Prostate gland (tissue), 2 donors: ENCODE measurements around the gene INPP4B. TPM values are rescaled to one million over a fixed set of nuclear protein-coding genes. Genes with fewer than 3 reads are reported as not detected.

Experiments
- DNase-seq: peaks from one replicate; pipeline ENCODE4 v3.0.0-alpha.2; 2019; ENCODE audit warnings: low spot score
- H3K27ac ChIP-seq, 2 donors: fragments of 200-600 bp; sonication (generic); 2 replicates each; pipeline ENCODE4 v1.5.1; 2017 to 2019
- H3K27me3 ChIP-seq: fragments of 200-600 bp; sonication (generic); replicated peaks from 2 replicates; pipeline ENCODE4 v1.5.1; 2019; ENCODE audit not compliant: insufficient read depth
- H3K36me3 ChIP-seq, 2 donors: fragments of 200-600 bp; sonication (generic); 1 replicate in 1 of 2; 2 replicates in 1 of 2; pipeline versions ENCODE4 v1.5.1 to v1.8.1; 2017 to 2019
- H3K4me1 ChIP-seq: fragments of 200-600 bp; sonication (generic); replicated peaks from 2 replicates; pipeline ENCODE4 v1.5.1; 2019
- H3K4me3 ChIP-seq, 2 donors: fragments of 200-600 bp; sonication (generic); 2 replicates each; pipeline ENCODE4 v1.5.1; 2017 to 2019
- H3K9me3 ChIP-seq: fragments of 200-600 bp; sonication (generic); 2 replicates; pipeline ENCODE4 v1.5.1; 2017
- CTCF ChIP-seq, 4 experiments: fragments of 200-600 bp in 2 of 4; fragments of 450-650 bp in 2 of 4; sonication (generic) in 2 of 4; IDR thresholded peaks; 1 replicate in 3 of 4; 2 replicates in 1 of 4; pipeline ENCODE4 v1.5.1; 2016 to 2019; ENCODE audit warnings: antibody characterized with exemption in 4 of 4, mild to moderate bottlenecking in 2 of 4, moderate library complexity in 2 of 4
- POLR2A ChIP-seq: fragments of 450-650 bp; IDR thresholded peaks from one replicate; pipeline ENCODE4 v1.6.1; 2016; ENCODE audit warnings: antibody characterized with exemption, mild to moderate bottlenecking
- POLR2AphosphoS5 ChIP-seq: sonication (generic); formaldehyde crosslinking; IDR thresholded peaks from one replicate; pipeline ENCODE4 v1.6.1; 2017; ENCODE audit warnings: antibody characterized with exemption
- WGBS: methylation state at CpG from one replicate; pipeline ENCODE4 v1.1.5; 2018; 5-methylcytosine and 5-hydroxymethylcytosine counted together
- intact Hi-C: fragments of 100-400 bp; cut with DNase I; formaldehyde crosslinking; loops from one replicate; pipeline ENCODE4 v1.14.2; 2022
- total RNA-seq, 2 donors: library from RNA; depleted of rRNA; stranded (reverse); fragments of >200 nt; gene quantifications; one replicate each; pipeline ENCODE4 v1.1.0, GENCODE V29; 2016

INPP4B gene
- total RNA-seq, 2 donors from 2014 or later: 22.3 to 49.7 TPM

GRCh38 chr4:142307857-142308256 lies 538.2 kb downstream of the INPP4B start:
- Histone ChIP-seq H3K36me3 (no peaks in the 10 kb centered on the region), H3K27me3 (no peaks in the 10 kb centered on the region), H3K9me3 (no peaks in the 10 kb centered on the region), H3K4me1 (no peaks in the 10 kb centered on the region), H3K27ac (no peak overlapping the region), H3K4me3 (no peak overlapping the region)
- intact Hi-C loops: no loop called here
- DNase-seq: no peak
- TF ChIP-seq POLR2AphosphoS5 (no peak), POLR2A (no peak), CTCF (IDR thresholded peaks at IDR 0.05) (no peak)
- WGBS: 54% methylated on average over 2 of the region's 2 CpGs

GRCh38 chr4:142297313-142297712 lies 548.8 kb downstream of the INPP4B start:
- TF ChIP-seq POLR2AphosphoS5 (no peak), POLR2A (no peak), CTCF (IDR thresholded peaks at IDR 0.05) (no peak)
- DNase-seq: no peak
- H3K4me3 ChIP-seq: no peak overlapping the region
- H3K9me3 ChIP-seq: no peaks in the 10 kb centered on the region
- no peaks in the 10 kb centered on the region for H3K4me1 ChIP-seq
- WGBS: 92% methylated on average over 4 of the region's 4 CpGs
- intact Hi-C loops: no loop called here
- H3K27me3 ChIP-seq: no peaks in the 10 kb centered on the region
- H3K36me3 ChIP-seq: no peaks in the 10 kb centered on the region
- H3K27ac ChIP-seq: no peak overlapping the region

- Histone ChIP-seq H3K27me3 (no peaks in the 10 kb centered on the region), H3K4me1 (no peaks in the 10 kb centered on the region), H3K4me3 (no peak overlapping the region), H3K9me3 (no peaks in the 10 kb centered on the region), H3K36me3 (no peaks in the 10 kb centered on the region), H3K27ac (no peak overlapping the region)
- TF ChIP-seq POLR2A: no peak
- no peak for TF ChIP-seq POLR2AphosphoS5
- TF ChIP-seq CTCF (IDR thresholded peaks at IDR 0.05): no peak
- WGBS: 76% methylated on average over 4 of the region's 4 CpGs
- no peak for DNase-seq
- intact Hi-C loops: no loop called here
Measured at GRCh38 chr4:142293536-142293935, 552.6 kb downstream of the INPP4B start.

GRCh38 chr4:142292231-142292630 lies 553.9 kb downstream of the INPP4B start:
- DNase-seq: no peak
- Histone ChIP-seq H3K36me3 (no peaks in the 10 kb centered on the region), H3K27ac (no peak overlapping the region), H3K27me3 (no peaks in the 10 kb centered on the region), H3K9me3 (no peaks in the 10 kb centered on the region), H3K4me3 (no peak overlapping the region), H3K4me1 (no peaks in the 10 kb centered on the region)
- intact Hi-C loops: no loop called here
- 50% methylated on average over 2 of the region's 2 CpGs for WGBS
- no peak for TF ChIP-seq POLR2A
- no peak for TF ChIP-seq POLR2AphosphoS5
- no peak for TF ChIP-seq CTCF (IDR thresholded peaks at IDR 0.05)

- H3K27ac ChIP-seq: no peak overlapping the region
- no peak for DNase-seq
- no peaks in the 10 kb centered on the region for H3K9me3 ChIP-seq
- no peaks in the 10 kb centered on the region for H3K27me3 ChIP-seq
- WGBS: 88% methylated on average over 5 of the region's 5 CpGs
- no peaks in the 10 kb centered on the region for H3K36me3 ChIP-seq
- intact Hi-C loops: no loop called here
- H3K4me3 ChIP-seq: no peak overlapping the region
- no peaks in the 10 kb centered on the region for H3K4me1 ChIP-seq
- TF ChIP-seq POLR2AphosphoS5 (no peak), CTCF (IDR thresholded peaks at IDR 0.05) (no peak), POLR2A (no peak)
Measured at GRCh38 chr4:142291299-142292050, 554.6 kb downstream of the INPP4B start.
